Transverse colon (tissue), 4 donors: ENCODE measurements around the gene EVC.

ENCODE experiments used
- POLR2AphosphoS5 ChIP-seq, 3 donors: sonication (generic); formaldehyde crosslinking; IDR thresholded peaks; one replicate each; pipeline ENCODE4 v1.6.1; 2016; ENCODE audit warnings: antibody characterized with exemption in 3 of 3
- TF ChIP-seq, protein P1 (sequence below), 5 experiments: fragments of 200-600 bp in 3 of 5; fragments of 450-650 bp in 2 of 5; sonication (generic) in 3 of 5; IDR thresholded peaks; 1 replicate in 2 of 5; 2 replicates in 3 of 5; pipeline ENCODE4 v1.5.1; 2016 to 2017; ENCODE audit warnings: antibody characterized with exemption in 5 of 5, inconsistent platforms in 3 of 5, mild to moderate bottlenecking in 2 of 5, moderate library complexity in 1 of 5

DNA sequence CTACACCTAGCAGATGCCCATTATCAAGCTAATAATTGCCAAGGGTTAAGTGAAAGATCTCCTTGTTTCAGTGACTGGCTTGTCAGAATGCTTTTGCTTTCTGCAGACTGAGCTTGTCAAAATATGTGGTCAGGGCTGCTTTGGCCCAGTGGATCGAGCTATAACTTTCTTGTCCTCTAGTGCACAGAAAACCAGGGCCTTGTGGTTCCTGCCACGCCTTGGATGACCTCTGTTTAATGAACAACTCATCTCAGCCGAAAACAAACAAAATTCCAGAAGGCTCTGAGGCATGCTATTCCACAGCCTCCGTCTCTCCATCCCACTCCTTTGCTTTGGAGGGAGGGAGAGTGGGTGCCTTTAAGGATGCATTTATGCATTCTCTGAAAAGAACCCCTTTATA is 11.3 kb downstream of the EVC start:
- TF ChIP-seq, protein P1, sequence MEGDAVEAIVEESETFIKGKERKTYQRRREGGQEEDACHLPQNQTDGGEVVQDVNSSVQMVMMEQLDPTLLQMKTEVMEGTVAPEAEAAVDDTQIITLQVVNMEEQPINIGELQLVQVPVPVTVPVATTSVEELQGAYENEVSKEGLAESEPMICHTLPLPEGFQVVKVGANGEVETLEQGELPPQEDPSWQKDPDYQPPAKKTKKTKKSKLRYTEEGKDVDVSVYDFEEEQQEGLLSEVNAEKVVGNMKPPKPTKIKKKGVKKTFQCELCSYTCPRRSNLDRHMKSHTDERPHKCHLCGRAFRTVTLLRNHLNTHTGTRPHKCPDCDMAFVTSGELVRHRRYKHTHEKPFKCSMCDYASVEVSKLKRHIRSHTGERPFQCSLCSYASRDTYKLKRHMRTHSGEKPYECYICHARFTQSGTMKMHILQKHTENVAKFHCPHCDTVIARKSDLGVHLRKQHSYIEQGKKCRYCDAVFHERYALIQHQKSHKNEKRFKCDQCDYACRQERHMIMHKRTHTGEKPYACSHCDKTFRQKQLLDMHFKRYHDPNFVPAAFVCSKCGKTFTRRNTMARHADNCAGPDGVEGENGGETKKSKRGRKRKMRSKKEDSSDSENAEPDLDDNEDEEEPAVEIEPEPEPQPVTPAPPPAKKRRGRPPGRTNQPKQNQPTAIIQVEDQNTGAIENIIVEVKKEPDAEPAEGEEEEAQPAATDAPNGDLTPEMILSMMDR (IDR thresholded peaks at IDR 0.05), result no peak
- TF ChIP-seq POLR2AphosphoS5 (IDR thresholded peaks at IDR 0.05), result no peak
